Occipital lobe (tissue), 2 donors: ENCODE data around the gene MPI. TPM values are rescaled to one million over a fixed set of nuclear protein-coding genes. Genes with fewer than 3 reads are reported as not detected.

Experiments
- DNase-seq: peaks from one replicate; lab custom pipeline; 2025; lab: John Stamatoyannopoulos, UW
- total RNA-seq: library from RNA; depleted of rRNA; stranded (reverse); fragments of >200 nt; gene quantifications from one replicate; pipeline ENCODE4 v1.2.3, GENCODE V29; 2014

MPI gene, protein sequence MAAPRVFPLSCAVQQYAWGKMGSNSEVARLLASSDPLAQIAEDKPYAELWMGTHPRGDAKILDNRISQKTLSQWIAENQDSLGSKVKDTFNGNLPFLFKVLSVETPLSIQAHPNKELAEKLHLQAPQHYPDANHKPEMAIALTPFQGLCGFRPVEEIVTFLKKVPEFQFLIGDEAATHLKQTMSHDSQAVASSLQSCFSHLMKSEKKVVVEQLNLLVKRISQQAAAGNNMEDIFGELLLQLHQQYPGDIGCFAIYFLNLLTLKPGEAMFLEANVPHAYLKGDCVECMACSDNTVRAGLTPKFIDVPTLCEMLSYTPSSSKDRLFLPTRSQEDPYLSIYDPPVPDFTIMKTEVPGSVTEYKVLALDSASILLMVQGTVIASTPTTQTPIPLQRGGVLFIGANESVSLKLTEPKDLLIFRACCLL
- 37.9 TPM for total RNA-seq

DNA sequence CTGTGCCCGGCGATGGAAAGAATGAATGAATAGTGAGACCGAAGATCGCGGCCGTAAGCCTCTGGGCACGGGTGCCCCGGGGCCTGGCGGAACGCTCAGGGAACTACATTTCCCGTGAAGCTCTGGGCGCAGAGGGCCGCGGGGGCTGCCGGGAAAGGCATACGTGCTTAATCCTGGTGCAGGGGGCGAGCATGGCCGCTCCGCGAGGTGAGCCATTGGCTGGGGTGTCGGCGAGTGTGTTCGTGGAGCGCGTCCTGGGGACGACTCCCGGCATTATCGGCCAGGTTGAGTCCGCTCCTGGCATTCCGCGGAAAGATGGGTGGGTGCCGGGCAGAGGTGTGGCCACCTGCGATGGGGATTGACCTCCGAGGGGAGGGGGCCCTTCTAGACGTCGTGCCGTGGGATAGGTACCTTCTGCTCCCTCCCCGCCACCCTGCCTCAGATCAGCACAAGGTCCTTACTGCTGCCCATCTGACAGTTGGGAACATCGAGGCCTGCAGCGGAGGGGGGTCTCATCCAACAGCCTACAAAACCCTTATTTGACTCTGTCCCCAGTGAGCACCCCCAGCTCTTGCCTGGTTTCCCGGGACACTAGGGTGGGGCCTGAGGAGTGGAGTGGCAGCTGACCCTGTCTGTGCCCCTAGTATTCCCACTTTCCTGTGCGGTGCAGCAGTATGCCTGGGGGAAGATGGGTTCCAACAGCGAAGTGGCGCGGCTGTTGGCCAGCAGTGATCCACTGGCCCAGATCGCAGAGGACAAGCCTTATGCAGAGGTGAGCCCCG, at the start of gene MPI:
MPI (plus strand) TSS at position 160 of the 782 bp plus-strand sequence; CDS start at position 192, 32 bp downstream.
- peak; percentile 81 for DNase-seq

DNA sequence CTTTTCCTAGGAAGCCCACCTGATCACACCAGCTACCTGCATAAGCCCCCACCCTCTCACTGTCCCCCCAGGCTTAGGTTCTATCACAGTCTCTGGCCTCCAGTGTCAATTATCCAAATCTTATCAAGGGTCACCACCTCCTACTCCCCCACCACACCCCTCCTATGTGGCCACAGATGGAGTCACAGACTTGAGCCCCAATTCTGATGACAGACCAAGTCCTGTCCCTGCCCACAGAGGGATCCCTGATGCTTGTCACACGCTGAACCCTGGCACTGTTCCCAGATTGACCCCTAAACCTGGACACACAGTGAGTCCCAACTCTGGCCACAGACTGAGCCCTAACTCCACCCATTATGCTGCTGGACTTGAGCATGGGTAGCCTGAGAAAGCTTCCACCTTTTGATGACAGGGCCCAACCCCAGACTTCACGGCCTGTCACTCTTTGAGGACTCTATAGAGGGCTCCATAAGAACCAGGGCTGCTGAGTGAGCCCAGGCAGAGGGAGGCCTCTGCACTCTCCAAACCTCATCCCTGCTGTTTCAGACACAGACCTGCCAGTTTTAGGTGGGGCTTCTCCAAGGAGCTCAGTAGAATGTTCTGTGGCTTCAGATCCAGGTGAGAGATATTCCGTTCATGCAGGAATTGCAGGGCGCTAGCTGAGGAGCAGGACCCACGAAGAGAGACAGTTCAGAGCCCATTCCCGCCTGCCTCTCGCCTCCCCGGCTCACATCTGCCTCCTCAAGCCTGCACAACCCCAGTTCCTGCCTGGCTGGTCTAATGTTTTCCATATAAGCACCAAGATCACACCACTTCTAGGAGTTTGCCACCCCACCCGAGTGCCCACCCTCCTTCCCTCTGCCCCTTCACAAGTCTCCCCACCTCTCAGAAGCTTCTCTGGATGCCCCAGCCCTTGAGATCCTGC, 48.7 kb upstream of the MPI start:
- DNase-seq = no peak

DNA sequence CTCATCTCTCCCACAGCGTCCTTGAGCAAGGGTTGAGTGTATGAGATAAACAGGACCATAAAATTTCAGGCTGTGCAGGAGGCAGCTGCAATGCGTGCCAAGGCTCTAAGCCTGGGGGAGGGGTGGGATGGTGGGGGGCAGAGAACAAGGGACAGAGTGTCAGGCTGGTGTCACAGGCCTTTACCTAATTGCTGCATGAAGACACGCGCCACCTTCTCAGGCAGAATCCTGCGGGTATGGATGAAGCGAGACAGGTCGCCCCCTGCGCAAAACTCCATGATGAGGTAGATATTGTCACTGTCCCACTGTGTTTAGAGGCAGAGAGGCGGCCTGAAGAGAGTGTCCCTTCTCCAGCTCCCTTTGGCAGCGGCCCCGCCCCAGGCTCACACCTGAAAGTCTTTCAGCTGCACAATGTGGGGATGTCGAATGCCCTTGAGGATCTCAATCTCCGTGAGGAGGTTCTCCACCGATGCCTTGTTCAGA, 47.9 kb upstream of the MPI start:
- no peak for DNase-seq

DNA sequence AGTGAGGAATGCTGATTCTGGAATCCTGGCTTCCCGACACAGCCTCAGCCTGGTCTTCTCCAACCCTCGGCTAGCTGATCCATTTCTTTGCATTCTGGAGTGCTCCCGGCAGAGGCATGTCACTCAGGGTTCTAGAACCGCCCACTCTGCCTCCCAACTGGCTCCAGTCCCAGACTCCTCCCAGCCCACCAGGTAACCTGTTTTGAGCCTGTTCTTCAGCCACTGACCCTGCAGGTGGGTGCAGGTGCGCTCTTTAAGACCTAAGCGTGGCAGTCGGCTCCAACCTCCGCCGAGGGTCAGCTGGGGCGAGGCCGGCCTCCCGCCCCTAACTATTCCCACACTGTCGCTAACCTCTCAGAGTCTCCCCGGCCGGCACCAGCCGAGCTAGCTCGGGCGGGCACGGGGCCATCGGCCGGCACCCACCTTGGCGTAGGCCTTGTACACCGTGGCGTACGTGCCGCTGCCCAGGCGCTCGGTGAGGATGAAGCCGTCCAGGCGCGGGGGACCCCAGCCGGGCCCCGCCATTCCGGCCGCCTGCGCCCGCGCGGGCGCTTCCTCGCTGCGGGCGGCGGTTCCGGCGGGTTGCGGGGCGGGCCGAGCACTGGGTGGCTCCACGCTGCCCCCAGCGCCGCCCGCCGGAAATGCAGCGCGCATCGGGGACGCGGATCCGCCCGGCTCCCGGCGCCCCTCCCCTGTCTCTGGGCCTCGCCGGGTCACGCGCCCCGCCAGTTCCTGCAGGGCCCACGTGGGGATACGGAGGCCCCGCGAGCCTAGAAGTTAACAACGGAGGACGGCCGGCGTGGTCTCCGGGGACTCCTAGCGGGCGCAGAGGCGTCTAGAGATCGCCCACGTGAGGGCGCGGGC, 47.0 kb upstream of the MPI start, which contains the start of gene ULK3:
ULK3 (minus strand) TSS at position 576 of the 864 bp plus-strand sequence; CDS start at position 525, 51 bp downstream.
- DNase-seq = peak; percentile 87

DNA sequence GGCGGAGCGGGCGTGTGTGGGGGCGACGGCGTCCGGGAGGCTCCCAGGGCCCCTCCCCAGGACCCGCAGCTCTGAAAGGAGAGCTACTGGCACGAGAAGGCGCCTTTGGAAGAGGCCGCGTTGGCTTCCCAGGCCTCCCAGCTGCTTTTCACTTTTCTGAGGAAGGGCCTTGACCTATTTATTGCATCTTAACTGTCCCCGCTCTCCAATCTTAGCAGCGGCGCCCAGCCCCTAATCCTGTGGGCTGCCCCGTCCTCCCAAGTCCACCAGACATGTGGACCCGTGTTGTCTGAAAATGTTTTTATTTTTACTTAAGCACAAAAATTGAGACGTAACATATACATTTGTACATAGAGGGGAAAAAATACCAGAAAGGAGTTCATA, 46.4 kb upstream of the MPI start:
- DNase-seq = no peak

DNA sequence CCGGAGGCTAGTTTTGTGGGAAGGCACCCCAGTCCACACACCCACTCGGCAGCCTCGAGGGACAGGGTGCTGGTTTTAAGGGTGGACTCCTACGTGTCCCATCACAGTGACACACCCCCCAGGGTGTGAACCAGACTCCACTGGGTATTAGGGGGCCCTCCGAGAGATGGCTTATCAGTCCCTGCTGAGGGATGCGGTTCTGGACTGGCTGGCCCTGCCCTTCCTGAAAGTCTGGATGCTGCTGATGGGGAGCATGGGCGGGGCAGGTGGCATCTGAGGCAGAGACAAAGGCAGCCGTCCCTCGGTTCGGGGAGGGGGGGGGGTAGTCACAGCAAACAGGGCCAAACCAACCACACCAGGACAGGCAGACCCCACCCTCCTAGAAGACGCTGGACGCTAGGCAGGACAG, 45.9 kb upstream of the MPI start:
- no peak for DNase-seq

DNA sequence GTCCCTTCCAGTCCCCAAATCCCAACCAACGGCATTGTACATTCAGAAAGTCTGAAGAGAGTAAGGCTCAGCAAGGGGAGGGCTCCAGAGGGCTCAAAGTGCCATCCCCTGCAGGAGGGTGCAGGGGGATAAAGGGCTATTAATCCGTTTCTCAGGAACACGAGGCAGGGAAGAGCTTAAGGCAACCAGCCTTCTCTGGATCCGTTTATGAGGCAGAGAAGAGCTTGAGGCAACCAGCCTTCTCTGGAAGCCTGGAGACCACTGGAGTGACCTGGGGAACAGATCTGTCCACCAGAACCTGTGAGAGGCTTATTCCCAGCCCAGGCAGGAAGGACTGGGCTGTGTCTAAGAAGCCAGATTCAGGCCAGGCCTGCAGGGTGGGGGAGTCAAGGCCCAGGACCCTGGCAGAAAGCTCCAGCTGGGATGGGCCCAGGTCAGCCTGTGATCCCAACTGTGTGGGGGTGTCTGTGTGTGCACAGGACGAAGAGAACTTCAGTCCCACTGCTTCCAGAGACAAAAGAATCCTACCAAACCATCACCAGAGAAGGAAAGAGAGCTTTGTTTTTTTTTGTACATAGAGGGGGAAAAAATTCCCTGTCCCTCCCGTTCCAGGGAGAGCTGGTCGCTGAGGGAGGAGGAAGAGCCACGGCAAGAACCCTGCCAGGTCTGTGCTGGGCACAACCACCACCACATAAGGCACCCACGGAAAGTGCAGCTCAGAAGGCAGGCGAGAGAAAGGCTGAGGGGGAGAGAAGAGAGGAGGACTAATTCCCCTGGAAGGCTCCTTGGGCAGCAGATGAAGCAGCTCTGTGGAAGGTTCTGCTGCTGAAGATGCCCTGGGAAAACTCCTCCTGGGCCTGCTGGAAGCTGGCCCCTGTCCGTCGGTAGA, 45.3 kb upstream of the MPI start:
- DNase-seq = no peak

DNA sequence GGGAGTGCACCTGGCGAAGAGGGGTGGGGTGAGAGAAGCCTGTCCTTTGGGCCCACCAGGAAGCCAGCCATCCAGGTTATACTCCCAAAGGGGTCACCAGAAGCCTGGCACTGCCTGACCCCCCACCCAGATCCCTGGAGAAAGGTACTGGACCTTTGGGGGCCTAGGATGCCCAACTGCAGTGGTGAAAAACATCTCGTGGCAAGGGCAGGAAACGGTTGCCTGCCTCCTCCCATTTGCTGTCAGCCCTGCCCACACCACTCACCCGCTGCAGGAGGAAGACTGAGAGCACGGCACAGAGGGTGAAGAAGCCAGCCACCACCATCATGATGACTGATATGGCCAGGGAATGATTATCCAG, 44.7 kb upstream of the MPI start:
- DNase-seq = no peak

DNA sequence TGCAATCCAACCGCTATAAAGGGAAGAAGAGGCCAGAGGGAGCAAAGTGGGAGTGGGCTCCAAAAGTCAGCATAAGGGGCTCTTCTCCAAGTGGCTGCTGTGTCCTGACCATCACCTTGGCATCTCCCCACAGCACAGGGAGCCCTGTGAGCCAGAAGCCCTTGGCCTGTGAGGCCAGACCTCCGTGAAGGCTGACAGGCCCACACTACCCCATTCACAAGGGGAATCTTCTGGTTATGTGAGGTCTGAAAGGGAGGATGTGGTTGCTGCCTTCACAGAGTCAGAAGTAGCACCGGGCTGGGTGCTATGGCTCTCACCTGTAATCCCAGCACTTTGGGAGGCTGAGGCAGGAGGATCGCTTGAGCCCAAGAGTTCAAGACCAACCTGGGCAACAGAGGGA, 44.3 kb upstream of the MPI start:
- no peak for DNase-seq

DNA sequence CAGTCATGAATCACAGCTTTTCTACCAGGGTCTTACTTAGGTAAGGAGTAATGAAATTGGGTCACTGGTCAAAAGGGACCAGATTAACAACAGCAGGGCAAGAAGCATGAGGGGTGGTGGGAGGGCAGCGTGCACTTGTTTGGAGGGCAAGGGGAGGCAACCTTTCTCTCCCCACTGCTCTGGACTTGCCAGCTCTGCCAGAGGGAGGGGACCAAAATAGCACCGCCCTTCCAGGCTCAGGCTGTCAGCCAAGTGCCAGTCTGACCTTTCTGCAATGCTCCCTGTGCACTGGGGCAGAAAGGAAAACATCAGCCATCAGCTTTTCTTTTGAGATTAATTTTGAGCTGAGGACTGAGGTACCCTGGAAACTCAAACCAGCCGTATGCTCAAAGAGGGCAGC, 42.4 kb upstream of the MPI start:
- no peak for DNase-seq

DNA sequence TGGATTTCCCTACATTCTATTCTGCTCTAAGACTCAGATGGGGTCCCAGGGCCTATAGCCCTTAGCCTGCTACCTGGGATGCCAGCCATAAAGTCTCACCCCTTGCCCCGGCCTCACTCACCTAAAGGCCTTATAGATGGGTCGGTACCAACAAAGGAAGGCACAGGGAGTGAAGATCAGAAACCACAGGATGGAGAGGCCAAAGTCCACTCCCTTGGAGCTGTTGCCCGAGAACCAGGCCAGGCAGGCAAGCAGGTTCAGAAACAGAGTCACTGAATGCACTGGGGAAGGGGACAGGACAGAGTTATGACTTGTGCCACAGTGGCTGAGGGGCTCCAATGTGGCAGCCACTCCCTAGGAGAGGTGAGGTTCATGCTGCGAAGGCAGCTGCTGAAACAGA, 39.4 kb upstream of the MPI start:
- DNase-seq = no peak

DNA sequence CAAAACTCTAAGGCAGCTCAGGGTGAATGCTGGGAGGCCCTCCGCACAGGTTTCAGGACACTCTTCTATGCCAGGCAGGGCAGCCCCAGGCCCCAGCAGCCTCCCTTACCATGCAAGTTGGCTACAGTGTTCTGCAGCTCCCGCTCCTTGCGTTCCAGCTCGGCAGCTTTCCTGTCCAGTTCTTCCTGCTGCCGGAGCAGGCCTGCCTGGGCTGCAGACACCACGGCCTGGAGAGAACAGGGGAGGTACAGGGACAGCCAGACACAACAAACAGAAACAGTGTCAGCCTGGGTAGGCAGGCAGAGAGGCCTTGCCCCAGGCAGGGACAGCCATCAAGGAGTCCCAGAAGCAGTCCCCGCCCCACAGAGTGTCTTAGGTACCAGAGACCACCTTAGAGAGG, 37.9 kb upstream of the MPI start:
- DNase-seq = no peak

DNA sequence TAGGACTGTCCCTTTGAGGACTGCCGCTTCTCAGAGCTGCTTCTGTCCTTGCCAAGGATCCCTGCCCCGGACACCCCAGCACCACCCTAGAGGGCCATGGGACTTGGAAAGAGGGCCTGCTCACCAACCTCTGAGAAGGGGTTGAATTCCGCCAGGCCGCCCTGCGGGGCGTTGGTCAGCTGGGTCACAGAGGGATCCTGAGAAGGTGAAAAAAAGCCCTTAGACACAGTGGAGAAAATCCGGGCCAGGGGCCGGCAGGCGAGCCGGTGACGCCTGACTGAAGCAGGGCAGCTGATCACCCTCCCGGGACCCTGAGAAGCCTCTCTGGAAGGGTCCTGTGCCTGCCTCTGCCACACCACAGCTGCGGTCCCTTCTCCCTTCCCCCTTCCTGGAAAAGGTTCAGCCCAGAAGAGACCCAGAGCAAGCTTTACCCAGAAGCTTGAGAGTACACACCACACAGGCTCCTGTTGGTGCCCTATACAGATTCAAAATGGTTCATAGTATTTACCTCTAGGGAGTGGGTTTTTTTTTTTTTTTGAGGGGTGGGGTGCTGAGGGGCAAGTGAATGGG, 35.3 kb upstream of the MPI start:
- DNase-seq = no peak

DNA sequence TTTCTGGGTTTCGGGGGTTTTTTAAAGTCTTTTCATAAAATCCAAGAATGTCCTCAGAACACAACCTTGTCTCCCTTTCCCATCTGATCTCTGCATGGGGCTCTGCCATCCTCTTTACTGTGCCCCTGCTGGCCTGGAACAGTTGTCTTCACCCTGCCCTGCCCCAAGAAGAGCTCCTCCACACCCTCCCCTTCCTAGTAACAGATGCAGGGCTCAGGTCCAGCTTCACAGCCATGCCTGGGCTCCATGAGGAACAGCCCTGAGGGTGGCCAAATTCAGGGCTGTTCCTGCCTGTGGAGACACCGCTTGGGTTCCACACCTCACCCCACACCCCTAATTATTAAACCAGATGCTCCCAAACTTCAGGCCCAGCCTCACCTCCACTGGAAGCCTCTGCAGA, 34.0 kb upstream of the MPI start:
- no peak for DNase-seq

DNA sequence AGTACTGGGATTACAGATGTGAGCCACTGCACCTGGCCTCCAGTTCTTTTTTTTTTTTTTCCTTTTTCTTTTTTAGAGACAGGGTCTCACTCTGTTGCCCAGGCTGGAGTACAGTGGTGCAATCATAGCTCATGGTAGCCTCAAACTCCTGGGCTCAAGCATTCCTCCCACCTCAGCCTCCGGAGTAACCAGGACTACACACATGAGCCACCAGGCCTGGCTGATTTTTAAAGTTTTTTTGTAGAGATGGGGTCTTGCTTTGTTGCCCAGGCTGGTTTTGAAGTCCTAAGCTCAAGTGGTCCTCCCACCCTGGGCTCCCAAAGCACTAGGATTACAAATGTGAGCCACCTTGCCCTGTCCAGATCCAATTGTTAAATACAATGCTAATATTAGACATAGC, 33.3 kb upstream of the MPI start:
- no peak for DNase-seq

DNA sequence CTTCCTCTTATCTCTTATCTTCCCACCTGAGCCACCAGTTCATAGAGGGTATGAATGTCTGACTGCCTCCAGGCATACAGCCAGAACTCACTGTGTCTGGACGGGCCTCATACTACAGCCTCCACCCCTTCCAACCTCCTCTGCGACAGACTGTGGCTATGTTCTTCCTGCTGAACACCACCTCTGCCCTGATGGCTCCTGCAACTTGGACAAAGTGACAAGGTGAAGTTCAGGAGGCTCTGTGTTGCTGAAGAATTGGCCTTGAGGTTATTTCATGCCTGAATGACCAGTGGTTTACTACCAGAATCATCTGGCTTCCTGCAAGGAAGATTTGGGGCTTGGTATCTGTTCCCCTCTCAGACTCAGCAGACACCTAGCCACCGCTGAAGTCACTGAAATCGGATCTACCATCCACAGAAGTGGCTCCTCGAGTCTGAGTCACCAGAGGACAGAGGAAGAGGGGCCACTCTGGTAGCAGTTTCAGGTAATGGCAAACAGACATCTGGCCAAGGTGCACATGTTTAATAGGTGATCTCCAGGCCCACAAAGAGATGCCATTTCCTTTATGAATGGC, 32.7 kb upstream of the MPI start:
- no peak for DNase-seq

DNA sequence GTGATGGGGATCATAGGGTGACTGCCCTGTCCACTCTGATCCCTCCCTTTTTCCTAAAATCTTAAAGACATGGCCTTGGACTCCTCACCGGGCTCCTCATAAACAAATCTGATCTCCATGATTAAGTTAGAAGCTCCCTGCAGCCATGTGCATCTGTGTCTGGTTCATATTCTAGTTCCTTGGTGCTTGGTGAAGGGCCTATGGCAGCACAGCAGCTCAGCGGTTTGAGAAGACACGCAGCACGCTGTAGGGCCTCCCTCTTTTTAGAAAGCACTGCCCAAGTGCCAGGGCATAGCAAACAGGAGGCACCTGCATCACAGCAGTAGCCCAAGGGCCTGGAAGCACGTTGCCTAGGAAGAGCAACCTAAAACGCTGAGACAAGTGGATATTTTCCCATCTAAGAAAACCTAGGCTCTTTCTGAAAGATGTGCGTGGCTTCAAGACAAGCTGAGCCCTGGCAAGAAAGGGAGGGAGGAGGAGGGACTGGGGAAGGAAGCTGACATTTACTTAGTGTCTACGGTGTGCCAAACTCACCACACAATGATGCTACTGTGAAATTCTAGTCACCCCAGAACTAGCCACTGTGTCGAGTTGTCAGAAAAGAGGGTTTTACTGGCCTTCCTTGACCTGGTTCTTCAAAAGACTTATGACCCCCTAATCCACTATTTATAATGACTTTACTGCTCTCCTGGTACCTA, 32.0 kb upstream of the MPI start:
- DNase-seq = no peak

DNA sequence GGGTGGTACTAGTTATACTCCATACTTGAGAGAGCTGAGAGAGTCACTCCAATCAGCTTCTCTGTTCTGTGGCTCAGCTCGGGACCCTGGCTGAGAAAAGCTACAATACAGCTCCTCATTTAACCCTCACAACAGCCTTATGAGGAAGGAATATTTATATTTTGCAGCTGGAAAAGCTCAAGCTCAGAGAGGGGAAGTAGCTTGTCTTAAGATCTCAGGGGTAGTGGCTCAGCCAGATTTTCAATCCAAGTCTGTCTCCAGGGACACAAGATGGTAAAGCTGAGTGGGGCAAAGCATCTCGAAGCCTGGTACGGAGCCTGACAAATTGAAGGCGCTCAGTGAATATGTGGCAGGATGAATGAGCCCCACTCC, 31.5 kb upstream of the MPI start:
- no peak for DNase-seq
